AG09319 (cell line): Measurements from ENCODE around the gene SARS1.

Source experiments
- DNase-seq: peaks from one replicate; pipeline ENCODE4 v3.0.0-alpha.2; 2010; ENCODE audit warnings: low read depth; ENCODE audit errors: extremely low read depth
- CTCF ChIP-seq: IDR thresholded peaks from 2 replicates; pipeline ENCODE4 v1.5.1; 2011; ENCODE audit warnings: low read depth, mild to moderate bottlenecking, inconsistent platforms, low read length, moderate library complexity

SARS1 gene

DNA sequence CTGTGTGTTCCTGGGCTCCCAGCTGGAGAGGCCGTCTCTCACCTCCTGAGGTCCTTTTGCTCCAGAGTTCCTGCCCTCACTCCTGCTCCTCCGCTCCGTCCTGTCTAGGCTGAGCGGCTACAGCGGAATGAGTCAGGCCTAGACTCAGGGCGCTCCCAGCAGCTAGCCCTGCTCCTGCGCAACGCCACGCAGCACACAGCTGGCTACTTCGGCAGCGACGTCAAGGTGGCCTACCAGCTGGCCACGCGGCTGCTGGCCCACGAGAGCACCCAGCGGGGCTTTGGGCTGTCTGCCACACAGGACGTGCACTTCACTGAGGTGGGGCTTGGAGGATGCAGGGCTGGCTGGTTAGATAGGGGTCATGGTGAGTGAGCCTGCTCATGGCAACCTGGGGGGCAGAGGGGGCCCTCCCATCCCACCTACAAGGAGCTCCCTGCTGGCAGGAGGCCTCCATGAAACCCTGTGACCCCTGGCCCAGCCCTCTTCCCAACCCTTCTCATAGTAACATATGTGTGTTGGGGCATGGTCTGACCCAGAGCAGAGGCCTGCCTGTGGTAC is 54.1 kb downstream of the SARS1 start:
- no peak for TF ChIP-seq CTCF
- DNase-seq, result no peak

DNA sequence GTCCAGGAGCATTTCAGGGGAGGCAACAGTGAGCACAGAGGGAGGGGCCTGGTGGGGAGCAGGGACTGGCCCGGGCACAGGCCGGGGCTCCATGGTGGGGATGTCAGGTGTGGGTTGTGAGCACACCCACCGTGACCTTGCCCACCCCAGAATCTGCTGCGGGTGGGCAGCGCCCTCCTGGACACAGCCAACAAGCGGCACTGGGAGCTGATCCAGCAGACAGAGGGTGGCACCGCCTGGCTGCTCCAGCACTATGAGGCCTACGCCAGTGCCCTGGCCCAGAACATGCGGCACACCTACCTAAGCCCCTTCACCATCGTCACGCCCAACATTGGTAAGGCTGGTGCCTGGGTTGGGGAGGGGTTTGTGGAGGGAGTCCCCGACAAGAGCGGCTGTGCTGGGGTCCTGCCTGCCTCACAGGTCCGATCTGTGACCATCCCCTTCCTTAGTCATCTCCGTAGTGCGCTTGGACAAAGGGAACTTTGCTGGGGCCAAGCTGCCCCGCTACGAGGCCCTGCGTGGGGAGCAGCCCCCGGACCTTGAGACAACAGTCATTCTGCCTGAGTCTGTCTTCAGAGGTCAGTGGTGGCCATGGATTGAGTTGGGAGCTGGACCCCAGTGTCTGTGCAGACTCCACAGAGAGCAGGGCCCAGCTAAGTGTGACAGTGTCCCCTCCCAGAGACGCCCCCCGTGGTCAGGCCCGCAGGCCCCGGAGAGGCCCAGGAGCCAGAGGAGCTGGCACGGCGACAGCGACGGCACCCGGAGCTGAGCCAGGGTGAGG is 54.9 kb downstream of the SARS1 start:
- no peak for DNase-seq
- TF ChIP-seq CTCF, result no peak

DNA sequence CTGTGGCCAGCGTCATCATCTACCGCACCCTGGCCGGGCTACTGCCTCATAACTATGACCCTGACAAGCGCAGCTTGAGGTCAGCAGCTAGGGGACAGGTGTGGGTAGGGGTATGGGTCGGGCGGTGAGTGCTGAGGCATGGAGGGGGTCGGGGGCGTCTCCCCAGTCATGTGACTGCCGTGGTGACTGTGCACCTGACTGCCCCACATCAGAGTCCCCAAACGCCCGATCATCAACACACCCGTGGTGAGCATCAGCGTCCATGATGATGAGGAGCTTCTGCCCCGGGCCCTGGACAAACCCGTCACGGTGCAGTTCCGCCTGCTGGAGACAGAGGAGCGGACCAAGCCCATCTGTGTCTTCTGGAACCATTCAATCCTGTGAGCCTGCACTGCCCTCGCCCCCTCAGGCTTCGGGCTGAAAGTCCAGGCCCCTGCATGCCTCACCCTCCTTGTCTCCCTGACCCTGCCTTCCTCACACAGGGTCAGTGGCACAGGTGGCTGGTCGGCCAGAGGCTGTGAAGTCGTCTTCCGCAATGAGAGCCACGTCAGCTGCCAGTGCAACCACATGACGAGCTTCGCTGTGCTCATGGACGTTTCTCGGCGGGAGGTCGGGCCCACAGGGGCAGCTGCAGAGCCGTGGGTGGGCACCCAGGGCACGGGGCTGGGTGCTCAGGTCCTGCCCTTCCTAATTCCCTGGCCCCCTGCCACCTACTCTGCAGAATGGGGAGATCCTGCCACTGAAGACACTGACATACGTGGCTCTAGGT is 55.7 kb downstream of the SARS1 start:
- no peak for TF ChIP-seq CTCF
- no peak for DNase-seq

DNA sequence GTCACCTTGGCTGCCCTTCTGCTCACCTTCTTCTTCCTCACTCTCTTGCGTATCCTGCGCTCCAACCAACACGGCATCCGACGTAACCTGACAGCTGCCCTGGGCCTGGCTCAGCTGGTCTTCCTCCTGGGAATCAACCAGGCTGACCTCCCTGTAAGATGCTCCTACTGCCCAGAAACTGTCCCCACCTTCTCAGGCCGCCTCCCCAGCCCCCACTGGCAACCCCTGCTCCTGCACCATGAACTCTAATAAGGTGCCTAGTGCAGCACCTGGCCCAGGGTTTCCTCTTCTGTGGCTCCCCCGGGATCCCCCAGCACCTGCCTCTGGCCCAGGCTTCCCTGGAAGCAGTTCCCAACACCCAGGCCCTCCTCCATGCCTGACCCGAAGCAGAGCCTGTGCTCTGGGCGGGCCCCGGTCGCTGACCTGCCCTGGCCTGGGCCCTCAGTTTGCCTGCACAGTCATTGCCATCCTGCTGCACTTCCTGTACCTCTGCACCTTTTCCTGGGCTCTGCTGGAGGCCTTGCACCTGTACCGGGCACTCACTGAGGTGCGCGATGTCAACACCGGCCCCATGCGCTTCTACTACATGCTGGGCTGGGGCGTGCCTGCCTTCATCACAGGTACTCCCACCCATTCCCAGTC is 56.4 kb downstream of the SARS1 start:
- no peak for DNase-seq
- TF ChIP-seq CTCF, result no peak

- DNase-seq, result no peak
- TF ChIP-seq CTCF, result no peak
Observed at GRCh38 chr1:109270623-109271317, 57.1 kb downstream of the SARS1 start.

DNA sequence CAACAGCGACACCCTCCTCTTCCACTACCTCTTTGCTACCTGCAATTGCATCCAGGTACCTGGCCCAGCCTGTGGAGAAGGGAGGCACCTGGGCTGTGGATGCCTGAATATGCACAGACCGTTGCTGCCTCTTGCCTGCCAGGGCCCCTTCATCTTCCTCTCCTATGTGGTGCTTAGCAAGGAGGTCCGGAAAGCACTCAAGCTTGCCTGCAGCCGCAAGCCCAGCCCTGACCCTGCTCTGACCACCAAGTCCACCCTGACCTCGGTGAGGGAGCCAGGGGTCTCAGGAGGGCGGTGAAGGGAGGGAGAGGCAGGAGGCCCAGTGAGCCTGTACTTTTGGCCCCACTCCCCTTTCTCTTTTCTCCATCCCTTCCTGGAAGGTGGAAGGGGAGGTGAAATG is 57.7 kb downstream of the SARS1 start:
- no peak for DNase-seq

More for the DNA sequence above, 57.7 kb downstream of the SARS1 start:
- TF ChIP-seq CTCF, result no peak
